ENCODE data around the gene POMT2.

DNA sequence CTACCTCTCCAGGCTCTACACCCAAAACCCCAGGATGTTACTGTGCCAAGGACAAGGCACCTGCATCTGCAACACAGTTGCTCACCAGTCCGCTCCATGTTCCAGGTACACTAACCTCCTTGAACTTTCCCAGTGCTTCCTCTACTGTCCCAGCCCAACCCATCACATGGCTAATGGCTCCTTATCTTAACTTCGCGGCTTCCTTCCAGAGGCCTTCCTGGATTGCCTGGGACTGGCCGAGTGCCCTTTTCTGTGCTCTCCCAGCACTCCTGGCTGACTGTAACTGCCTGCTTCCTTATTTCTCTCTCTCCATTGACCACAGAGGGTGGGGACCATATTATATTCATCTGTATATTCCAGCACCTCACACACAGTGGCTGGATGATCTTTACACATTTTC is 20.9 kb downstream of the POMT2 start:
- no peak for TF ChIP-seq SP1 (IDR thresholded peaks at IDR 0.05)
- no peak for TF ChIP-seq ELF4 (IDR thresholded peaks at IDR 0.05)
- TF ChIP-seq FOXK2 (IDR thresholded peaks at IDR 0.05) = no peak
- TF ChIP-seq BHLHE40 (IDR thresholded peaks at IDR 0.05; ENCODE audit: borderline replicate concordance) = no peak
- TF ChIP-seq L3MBTL2 (conservative IDR thresholded peaks at IDR 0.05) = no peak
- no peak for TF ChIP-seq FOXM1 (IDR thresholded peaks at IDR 0.05; ENCODE audit: borderline replicate concordance)
- no peak for TF ChIP-seq CTBP1 (IDR thresholded peaks at IDR 0.05; ENCODE audit: borderline replicate concordance)

Data from HEK293T (cell line).